HS-5 (cell line): ENCODE measurements around the gene BTN3A1.
"Not testable (repeated sequence)": the region's sequence is repeated elsewhere in the genome, so short reads cannot be mapped to it uniquely, and the experiment has no call there.

Experiments used
- DNase-seq: peaks from one replicate; pipeline ENCODE4 v3.0.0-alpha.2; 2012; ENCODE audit warnings: low read depth

Gene BTN3A1

GRCh38 chr6:26401987-26402658 is at the start of gene BTN3A1:
Gene BTN3A1, plus strand, starts transcription at chr6:26402275. Its CDS starts 3,289 bp downstream, at chr6:26405564.
- peak; percentile 67 for DNase-seq

GRCh38 chr6:26352315-26352714 is 49.8 kb upstream of the BTN3A1 start:
- DNase-seq, result no peak

DNA sequence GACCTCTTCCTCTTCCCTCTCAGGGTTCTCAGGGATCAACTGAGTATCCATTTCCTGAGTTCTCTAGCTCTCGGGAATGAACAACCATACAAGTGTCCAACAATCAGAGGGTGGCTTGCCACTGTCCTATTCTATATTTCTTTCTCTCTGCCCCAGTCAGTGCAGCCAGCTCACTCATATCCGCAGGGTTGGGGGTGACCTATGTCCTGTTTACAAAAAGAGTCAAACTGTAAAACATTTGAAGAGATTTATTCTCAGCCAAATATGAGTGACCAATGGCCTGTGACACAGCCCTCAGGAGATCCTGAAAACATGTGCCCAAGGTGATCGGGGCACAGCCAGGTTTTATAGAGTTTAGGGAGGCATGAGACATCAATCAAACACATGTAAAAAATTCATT is 47.9 kb upstream of the BTN3A1 start:
- DNase-seq, result no peak

GRCh38 chr6:26355366-26355765 is 46.7 kb upstream of the BTN3A1 start:
- DNase-seq, result no peak

DNA sequence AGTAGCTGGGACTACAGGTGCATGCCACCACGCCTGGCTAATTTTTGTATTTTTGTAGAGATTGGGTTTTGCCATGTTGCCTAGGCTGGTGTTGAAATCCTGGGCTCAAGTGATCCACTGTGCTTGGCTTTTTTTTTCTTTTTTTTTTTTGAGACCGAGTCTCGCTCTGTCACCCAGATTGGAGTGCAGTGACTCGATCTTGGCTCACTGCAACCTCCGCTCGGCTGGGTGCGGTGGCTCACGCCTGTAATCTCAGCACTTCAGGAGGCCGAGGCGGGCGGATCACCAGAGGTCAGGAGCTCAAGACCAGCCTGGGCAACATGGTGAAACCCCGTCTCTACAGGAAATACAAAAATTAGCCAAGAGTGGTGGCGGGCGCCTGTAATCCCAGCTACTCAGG is 44.5 kb upstream of the BTN3A1 start:
- DNase-seq, result not testable (repeated sequence)

- no peak for DNase-seq
Observed at GRCh38 chr6:26358511-26358981, 43.5 kb upstream of the BTN3A1 start.

- no peak for DNase-seq
Observed at GRCh38 chr6:26359765-26360164, 42.3 kb upstream of the BTN3A1 start.

DNA sequence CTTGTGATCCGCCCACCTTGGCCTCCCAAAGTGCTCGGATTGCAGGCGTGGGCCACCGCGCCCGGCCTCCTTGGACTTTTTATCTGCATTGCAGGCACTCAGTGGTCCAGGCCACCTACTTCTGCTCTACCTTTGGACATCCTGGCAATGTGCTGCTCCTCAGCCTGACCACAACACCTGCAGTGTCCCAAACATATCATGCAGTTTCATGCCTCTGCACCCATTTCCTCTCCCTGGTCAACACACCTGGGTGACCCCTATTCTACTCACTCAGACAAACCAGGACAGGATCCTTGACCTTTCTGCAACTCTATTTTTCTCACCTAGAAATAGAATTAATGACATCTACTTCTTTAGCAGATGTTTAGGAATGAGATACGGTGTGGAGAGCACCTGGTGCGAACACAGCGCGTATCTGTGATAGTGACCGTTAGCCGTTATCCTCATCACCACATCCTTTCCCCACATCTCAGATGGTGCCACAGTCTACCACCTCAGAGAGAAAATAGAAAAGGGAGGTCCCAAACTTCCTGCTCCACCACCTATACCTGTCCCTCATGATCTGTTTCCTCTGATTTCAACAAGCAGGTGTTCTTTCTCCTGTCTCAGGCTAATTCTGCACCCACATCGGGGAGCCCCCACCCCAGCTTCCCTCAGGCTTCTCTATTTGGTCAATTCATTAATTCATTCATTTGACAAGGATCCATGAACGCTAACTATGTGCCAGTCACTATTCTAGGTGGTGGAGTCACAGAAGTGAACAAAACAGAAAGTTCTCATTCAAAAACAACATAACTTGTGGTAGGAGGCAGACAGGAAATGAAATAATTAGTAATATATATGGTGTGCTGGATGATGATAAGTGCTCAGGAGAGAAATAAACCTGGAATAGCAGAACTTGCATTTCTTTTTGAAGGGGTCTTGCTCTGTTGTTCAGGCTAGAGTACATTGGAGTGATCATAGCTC is 41.3 kb upstream of the BTN3A1 start:
- DNase-seq, result no peak

- no peak for DNase-seq
Observed at GRCh38 chr6:26361544-26361943, 40.5 kb upstream of the BTN3A1 start.

- no peak for DNase-seq
Observed at GRCh38 chr6:26362093-26362835, 39.8 kb upstream of the BTN3A1 start.

DNA sequence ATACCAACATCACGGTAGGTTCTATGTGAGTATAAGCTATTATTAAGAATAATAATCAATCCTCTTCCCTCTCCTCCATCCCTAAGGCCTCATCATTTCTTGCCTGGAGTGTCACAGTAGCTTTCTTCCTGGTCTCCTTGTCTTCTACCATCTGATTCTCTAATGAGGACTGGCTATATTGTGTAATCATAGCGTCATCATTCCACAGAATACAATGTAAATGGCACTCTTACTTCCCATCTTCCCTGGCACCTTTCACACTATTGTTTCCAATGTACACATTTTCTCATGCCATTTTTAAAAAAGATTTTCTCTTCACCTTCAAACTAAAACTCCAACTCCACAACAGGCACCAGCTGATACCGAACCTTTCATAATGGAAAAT is 39.2 kb upstream of the BTN3A1 start:
- DNase-seq, result no peak

DNA sequence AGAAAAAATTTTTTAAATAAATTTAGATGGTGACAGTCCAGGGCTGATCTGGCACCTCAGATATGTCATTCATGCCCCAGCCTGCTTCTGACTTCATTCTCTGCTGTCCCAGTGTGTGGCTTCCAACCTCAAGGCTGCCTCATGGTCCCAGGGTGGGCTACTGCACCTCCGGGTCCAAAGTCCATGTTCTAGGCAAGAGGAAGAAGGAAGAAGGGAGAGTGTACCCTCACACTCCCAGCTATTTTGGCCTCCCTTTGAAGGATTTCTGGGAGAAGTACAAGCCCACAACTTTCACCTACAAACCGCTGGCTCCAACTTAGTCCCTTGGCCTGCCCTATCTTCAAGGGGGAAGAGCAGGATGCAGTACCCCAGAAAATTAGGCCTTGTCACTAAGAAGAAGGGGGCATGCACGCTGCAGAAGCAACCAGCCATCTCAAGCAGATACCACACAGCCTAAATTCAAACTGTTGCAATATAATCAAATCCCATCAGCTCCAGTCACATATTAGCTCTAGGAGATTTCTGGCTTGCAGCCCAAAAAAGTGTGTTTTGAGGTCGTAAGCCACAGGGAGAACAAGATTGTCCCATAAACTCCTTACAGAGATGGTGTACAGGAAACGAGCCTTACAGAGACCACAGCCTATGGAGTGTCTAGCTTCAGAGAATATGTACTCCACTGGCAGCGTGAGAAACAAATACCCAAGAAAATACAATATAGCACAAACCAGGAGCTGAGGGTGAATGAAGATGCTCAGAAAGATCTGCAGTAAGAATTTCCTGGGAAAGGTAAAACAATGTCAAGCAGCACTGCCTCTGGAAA is 38.0 kb upstream of the BTN3A1 start:
- DNase-seq, result no peak

DNA sequence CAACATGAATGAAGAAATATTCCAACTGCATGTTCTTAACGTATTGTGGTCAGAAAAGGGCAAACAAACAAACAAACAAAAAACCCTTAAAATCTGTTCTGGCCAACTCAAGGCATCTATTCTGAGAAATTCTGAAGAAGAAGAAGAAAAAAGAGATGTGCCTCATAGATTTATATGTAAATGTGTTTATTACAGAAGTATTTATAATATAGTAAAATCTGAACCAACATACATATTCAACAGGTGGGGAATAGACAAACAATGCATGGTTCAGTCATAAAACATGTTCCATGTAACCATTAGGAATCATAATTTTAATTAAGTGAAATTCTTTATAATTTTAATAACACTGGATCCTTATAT is 36.5 kb upstream of the BTN3A1 start:
- DNase-seq, result no peak

DNA sequence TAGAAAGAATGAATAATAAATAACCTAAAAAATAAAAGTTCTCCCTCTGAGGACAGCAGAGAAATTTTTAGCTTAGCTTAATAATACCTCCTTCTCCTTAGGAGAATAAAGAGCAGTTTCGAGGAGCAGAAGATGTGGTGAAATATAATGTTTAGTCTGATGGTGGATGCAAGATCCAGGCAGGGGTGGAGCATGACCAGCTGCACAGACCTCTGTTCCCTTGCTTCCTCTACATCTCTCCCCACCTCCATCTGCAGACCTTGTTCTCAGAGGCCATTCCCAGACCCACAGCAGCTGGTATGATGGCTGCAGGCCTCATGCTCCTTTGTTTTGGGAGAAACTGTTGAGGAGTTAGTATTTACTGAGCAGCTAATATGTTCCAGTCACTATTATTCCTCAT is 35.6 kb upstream of the BTN3A1 start:
- DNase-seq, result no peak

GRCh38 chr6:26367114-26367513 is 35.0 kb upstream of the BTN3A1 start:
- no peak for DNase-seq

DNA sequence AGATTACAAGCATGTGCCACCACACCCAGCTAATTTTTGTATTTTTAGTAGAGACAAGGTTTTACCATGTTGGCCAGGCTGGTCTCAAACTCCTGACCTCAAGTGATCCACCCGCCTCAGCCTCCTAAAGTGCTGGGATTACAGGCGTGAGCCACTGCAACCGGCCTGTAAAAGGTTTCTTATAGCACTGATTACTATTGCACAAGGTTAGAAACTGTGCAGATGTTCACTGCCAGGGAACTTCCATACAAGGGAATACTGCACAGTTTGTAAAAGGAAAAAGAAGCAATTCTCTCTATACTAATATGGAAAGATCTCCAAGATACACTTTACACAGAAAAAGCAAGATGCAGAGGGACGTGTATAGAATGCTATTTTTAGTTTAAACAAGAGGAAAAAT is 30.3 kb upstream of the BTN3A1 start:
- not testable (repeated sequence) for DNase-seq

- DNase-seq, result no peak
Observed at GRCh38 chr6:26372308-26373144, 29.5 kb upstream of the BTN3A1 start.

GRCh38 chr6:26375270-26375669 is 26.8 kb upstream of the BTN3A1 start:
- DNase-seq, result no peak

DNA sequence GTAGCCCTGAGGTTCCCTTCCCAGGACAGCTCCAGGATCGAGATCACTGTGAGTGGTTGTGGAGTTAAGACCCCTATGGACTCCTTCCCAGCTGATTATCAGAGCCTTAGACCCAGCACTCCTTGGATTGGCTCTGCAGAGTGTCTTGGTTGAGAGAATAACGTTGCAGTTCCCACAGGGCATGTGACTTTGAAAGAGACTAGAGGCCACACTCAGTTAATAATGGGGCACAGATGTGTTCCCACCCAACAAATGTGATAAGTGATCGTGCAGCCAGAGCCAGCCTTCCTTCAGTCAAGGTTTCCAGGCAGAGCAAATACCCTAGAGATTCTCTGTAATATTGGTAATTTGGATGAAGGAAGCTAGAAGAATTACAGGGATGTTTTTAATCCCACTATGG is 24.4 kb upstream of the BTN3A1 start:
- DNase-seq, result no peak

DNA sequence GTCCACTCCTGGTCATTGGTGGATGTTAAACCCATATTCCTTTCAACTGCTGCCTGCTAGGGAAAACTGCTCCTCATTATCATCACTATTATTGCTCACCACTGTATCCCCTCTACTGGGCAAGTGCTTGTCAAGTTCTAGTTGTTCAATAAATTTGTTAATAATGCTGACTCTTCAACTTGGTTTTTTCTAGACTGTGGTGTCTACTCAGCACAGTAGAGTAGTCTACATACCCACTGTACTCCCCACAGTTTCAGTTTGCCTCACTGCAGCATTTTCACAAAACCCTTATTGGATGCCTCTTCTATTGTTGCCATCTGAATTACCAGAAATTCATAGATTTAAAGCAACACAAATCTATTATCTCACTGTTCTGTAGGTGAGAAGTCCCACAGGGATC is 23.9 kb upstream of the BTN3A1 start:
- not testable (repeated sequence) for DNase-seq

GRCh38 chr6:26379292-26379691 is 22.8 kb upstream of the BTN3A1 start:
- DNase-seq, result no peak
